ENCODE results near the gene KRTAP19-7.

KRTAP19-7 gene

DNA sequence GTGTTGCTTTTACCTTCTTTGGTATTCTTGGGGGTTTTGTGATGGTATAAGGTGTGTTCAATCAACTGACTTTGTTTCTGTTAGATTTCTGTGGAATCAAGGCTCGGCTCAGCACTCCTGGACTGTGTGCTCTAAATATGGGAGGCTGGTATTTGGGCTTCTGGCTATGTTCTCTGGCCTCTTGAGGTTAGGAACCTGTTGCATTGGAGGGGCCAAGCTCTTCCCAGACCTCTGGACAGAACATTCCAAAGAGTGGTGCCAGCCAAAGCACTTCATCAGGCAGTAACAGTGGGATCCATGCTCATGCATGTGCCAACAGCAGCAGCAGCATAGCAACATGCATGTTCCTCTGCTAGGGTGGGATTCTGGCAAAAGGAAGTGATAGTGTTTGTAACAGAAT, 8.3 kb downstream of the KRTAP19-7 start:
- no peaks in the 10 kb centered on the region for H3K36me3 ChIP-seq (ENCODE audit: control insufficient read depth in 4 of 4, insufficient read depth in 4 of 4, low read length in 3 of 4)
- DNase-seq = no peak
- ChIA-PET POLR2A (no interaction called here), CTCF (no interaction called here)
- no peak overlapping the region for H3K27ac ChIP-seq (ENCODE audit: insufficient read depth in 1 of 2, low read depth in 1 of 2, low read length in 2 of 2, poor library complexity in 1 of 2, severe bottlenecking in 2 of 2)
- no peaks in the 10 kb centered on the region for H3K4me1 ChIP-seq (ENCODE audit: control extremely low read depth in 1 of 4, control insufficient read depth in 4 of 4, insufficient read depth in 4 of 4, low read length in 3 of 4)
- no peaks in the 10 kb centered on the region for H3K27me3 ChIP-seq (replicated peaks in 2 of 5; ENCODE audit: control insufficient read depth in 4 of 5, insufficient read depth in 5 of 5, low read length in 4 of 5)
- H3K4me3 ChIP-seq (ENCODE audit: control insufficient read depth in 1 of 7, extremely low read depth in 1 of 7, insufficient read depth in 4 of 7, low read depth in 2 of 7, low read length in 6 of 7) = no peak overlapping the region
- whole genome bisulfite sequencing (ENCODE audit: insufficient coverage) = no CpG with 5 or more reads among the region's 1 CpG
- H3K9me3 ChIP-seq (ENCODE audit: control extremely low read depth in 1 of 5, control insufficient read depth in 4 of 5, insufficient read depth in 2 of 5, low read depth in 1 of 5, low read length in 4 of 5) = no peaks in the 10 kb centered on the region

DNA sequence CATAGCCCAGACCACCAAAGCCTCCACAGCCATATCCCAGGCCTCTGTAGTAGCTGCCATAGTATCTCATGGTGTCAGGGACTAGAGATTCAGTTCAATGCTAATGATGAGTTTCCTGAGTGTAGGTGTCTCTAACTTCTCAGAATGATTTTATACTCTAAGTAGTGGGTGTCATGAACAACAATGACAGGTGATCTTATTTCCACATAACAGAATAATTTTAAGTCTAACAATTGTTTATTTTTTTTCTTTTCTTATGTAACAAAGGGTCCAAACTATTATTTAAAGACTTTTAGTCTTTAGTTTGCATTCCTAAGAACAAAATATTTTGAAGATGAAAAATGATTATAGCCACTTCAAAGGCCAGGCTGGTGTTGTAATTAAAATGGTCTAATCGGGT, 19.4 kb downstream of the KRTAP19-7 start, which contains the start of gene KRTAP19-6:
Gene KRTAP19-6, minus strand, starts transcription at position 101 of the 400 bp plus-strand sequence. Its CDS starts 31 bp downstream, at position 70.
- no CpG with 5 or more reads among the region's 1 CpG for WGBS (ENCODE audit: insufficient coverage)
- Histone ChIP-seq H3K4me1 (ENCODE audit: control extremely low read depth in 1 of 4, control insufficient read depth in 4 of 4, insufficient read depth in 4 of 4, low read length in 3 of 4) (no peaks in the 10 kb centered on the region), H3K4me3 (ENCODE audit: control insufficient read depth in 1 of 7, extremely low read depth in 1 of 7, insufficient read depth in 4 of 7, low read depth in 2 of 7, low read length in 6 of 7) (no peak within 1 kb of the TSS), H3K36me3 (ENCODE audit: control insufficient read depth in 4 of 4, insufficient read depth in 4 of 4, low read length in 3 of 4) (no peaks in the 10 kb centered on the region), H3K27me3 (replicated peaks in 2 of 5; ENCODE audit: control insufficient read depth in 4 of 5, insufficient read depth in 5 of 5, low read length in 4 of 5) (no peaks in the 10 kb centered on the region), H3K27ac (ENCODE audit: insufficient read depth in 1 of 2, low read depth in 1 of 2, low read length in 2 of 2, poor library complexity in 1 of 2, severe bottlenecking in 2 of 2) (no peak within 1 kb of the TSS), H3K9me3 (ENCODE audit: control extremely low read depth in 1 of 5, control insufficient read depth in 4 of 5, insufficient read depth in 2 of 5, low read depth in 1 of 5, low read length in 4 of 5) (no peaks in the 10 kb centered on the region)
- POLR2A ChIA-PET = no interaction called here
- CTCF ChIA-PET = no interaction called here
- no peak for DNase-seq

DNA sequence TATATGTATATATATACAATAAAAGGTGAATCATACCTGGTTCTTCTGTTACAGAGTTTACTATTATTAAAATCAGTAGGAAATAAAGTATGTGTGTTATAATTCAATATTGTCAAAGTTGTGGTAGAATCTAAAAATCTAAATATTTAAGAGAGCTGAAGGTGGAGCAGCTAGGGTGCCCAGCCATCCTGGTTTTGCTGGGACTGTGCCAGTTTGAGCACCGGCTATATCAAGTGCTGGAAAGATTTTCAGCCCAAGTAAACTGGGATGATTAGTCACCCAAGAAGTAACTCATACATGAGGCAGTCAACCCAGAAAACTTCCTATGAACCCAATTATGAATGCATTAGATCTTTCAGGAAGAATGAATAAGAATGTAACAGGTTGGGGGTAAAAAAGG, 42.2 kb downstream of the KRTAP19-7 start:
- no peak overlapping the region for H3K27ac ChIP-seq (ENCODE audit: insufficient read depth in 1 of 2, low read depth in 1 of 2, low read length in 2 of 2, poor library complexity in 1 of 2, severe bottlenecking in 2 of 2)
- POLR2A ChIA-PET = no interaction called here
- H3K4me3 ChIP-seq (ENCODE audit: control insufficient read depth in 1 of 7, extremely low read depth in 1 of 7, insufficient read depth in 4 of 7, low read depth in 2 of 7, low read length in 6 of 7) = no peak overlapping the region
- no peaks in the 10 kb centered on the region for H3K4me1 ChIP-seq (ENCODE audit: control extremely low read depth in 1 of 4, control insufficient read depth in 4 of 4, insufficient read depth in 4 of 4, low read length in 3 of 4)
- CTCF ChIA-PET = no interaction called here
- no peak for DNase-seq
- H3K27me3 ChIP-seq (replicated peaks in 2 of 5; ENCODE audit: control insufficient read depth in 4 of 5, insufficient read depth in 5 of 5, low read length in 4 of 5) = no peaks in the 10 kb centered on the region
- no peaks in the 10 kb centered on the region for H3K36me3 ChIP-seq (ENCODE audit: control insufficient read depth in 4 of 4, insufficient read depth in 4 of 4, low read length in 3 of 4)
- H3K9me3 ChIP-seq (ENCODE audit: control extremely low read depth in 1 of 5, control insufficient read depth in 4 of 5, insufficient read depth in 2 of 5, low read depth in 1 of 5, low read length in 4 of 5) = no peaks in the 10 kb centered on the region
- WGBS (ENCODE audit: insufficient coverage) = 75% methylated on average over 1 of the region's 1 CpG

DNA sequence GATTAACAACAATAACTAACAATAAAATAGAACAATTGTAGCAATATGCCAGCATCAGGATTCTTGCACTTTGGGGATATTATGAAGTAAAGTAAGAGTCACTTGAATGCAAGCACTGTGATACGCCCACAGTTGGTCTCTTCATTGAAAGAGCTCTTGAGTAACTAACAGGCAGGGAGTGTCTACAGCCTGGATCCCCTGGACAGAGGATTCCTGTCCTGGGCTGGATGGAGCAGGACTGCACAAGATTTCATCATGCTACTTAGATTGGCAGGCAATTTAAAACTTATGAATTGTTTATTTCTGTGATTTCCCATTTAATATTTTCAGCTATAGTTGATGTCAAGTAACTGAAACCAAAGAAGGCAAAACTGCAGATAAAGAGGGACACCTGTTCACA, 45.4 kb downstream of the KRTAP19-7 start:
- CTCF ChIA-PET = no interaction called here
- Histone ChIP-seq H3K36me3 (ENCODE audit: control insufficient read depth in 4 of 4, insufficient read depth in 4 of 4, low read length in 3 of 4) (no peaks in the 10 kb centered on the region), H3K27me3 (replicated peaks in 2 of 5; ENCODE audit: control insufficient read depth in 4 of 5, insufficient read depth in 5 of 5, low read length in 4 of 5) (no peaks in the 10 kb centered on the region), H3K9me3 (ENCODE audit: control extremely low read depth in 1 of 5, control insufficient read depth in 4 of 5, insufficient read depth in 2 of 5, low read depth in 1 of 5, low read length in 4 of 5) (no peaks in the 10 kb centered on the region), H3K4me1 (ENCODE audit: control extremely low read depth in 1 of 4, control insufficient read depth in 4 of 4, insufficient read depth in 4 of 4, low read length in 3 of 4) (no peaks in the 10 kb centered on the region), H3K4me3 (ENCODE audit: control insufficient read depth in 1 of 7, extremely low read depth in 1 of 7, insufficient read depth in 4 of 7, low read depth in 2 of 7, low read length in 6 of 7) (no peak overlapping the region), H3K27ac (ENCODE audit: insufficient read depth in 1 of 2, low read depth in 1 of 2, low read length in 2 of 2, poor library complexity in 1 of 2, severe bottlenecking in 2 of 2) (no peak overlapping the region)
- 90% methylated on average over 1 of the region's 1 CpG for WGBS (ENCODE audit: insufficient coverage)
- no peak for DNase-seq
- POLR2A ChIA-PET = no interaction called here

Data from common myeloid progenitor, CD34-positive (primary cell).